Measurements from ENCODE around the gene GDF11.

Gene GDF11

GRCh38 chr12:55742719-55743405, at the start of gene GDF11:
GDF11 (plus strand) TSS chr12:55743122; CDS start chr12:55743317, 195 bp downstream.
- in situ Hi-C loops (cut with MboI; ENCODE audit: low sequenced_read_pairs) = no loop called here

- in situ Hi-C loops (cut with MboI; ENCODE audit: low sequenced_read_pairs) = no loop called here
Measured at GRCh38 chr12:55693323-55694187, 49.4 kb upstream of the GDF11 start.

DNA sequence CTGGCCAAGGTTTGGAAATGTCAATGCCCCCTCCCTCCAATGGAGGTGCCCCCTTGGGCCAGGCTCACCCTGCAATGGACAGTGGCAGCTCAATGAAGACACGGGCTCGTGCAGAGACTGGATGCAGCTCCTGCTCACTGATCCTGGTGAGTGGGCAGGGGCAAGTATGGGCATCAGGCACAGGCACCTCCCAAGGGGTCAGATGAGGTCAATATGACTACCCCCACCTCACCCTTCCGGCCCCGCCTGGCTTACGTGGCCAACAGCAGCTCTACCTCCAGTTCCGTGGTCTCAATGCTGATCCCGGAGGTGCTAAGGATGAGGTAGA, 48.8 kb upstream of the GDF11 start:
- in situ Hi-C loops (cut with MboI; ENCODE audit: low sequenced_read_pairs) = no loop called here

- in situ Hi-C loops (cut with MboI; ENCODE audit: low sequenced_read_pairs) = no loop called here
Measured at GRCh38 chr12:55694651-55695050, 48.3 kb upstream of the GDF11 start.

DNA sequence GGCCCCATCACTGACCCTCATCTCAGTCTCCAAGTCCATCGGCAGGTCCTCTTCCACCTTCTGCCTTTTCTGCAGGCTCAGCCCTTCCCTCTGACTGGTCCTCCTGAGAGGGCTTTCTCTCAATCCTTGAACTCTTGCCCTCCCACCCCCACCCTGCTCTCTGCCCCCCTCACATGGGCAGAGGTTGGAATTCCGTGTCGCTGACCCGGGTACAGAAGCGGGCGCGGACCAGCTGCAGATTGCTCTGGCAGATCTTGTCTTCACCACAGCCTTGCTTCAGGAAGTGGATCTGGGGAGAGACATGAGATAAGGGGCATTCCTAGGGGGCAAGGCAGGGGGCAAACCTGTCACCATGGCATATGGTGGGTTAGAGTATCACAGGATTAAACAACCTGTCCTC, 47.6 kb upstream of the GDF11 start:
- in situ Hi-C loops (cut with MboI; ENCODE audit: low sequenced_read_pairs) = no loop called here

DNA sequence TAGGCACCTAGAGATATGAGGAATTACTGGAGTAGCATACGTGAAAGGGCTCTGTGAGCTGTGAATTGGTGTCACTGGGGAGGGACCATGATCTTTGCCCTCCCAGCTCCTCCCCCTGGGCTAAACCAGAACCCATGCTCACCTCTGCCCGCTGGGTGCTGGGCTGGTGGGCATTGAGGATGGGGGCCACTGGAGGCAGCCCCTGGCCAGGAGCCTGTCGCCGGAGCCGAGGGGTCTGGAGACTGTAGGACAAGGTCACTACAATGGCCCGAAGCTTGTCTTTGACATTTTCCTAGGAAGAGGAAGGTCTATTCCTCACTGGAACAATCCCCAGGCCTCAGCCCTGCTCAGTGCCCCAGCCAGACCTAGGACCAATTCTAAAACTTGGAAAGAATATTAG, 46.8 kb upstream of the GDF11 start:
- in situ Hi-C loops (cut with MboI; ENCODE audit: low sequenced_read_pairs) = no loop called here

DNA sequence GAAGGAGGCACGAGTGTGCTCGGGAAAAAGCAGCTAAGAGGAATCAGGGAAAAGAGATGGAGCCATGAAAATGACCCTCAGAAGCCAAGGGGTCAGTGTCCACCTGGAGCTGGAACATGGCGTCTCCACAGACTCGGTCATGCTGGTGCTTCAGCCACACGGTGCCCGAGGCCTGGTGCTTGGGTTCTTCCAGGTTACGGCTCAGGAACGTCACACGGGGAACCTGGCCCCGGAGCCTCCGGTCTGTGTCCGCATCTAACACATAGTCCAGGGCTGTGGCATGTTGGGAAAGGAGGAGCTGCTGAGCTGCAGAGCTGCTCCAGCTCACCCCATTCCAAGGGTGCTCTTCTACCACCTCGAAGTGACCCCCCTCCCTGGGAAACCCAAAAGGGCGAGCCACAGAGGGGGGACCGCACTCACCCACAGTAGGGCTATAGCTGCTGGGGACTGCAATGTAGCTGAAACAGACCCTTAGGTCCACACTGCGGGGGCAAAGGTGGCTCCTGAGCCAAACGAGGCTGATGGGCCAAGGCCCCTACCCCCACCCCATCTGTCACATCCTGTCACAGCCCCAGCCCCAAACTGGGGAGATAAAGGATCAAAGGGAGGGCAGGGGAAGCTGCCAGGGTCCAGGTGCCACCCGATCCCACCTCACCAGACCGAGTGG, 46.0 kb upstream of the GDF11 start:
- in situ Hi-C loops (cut with MboI; ENCODE audit: low sequenced_read_pairs) = no loop called here

DNA sequence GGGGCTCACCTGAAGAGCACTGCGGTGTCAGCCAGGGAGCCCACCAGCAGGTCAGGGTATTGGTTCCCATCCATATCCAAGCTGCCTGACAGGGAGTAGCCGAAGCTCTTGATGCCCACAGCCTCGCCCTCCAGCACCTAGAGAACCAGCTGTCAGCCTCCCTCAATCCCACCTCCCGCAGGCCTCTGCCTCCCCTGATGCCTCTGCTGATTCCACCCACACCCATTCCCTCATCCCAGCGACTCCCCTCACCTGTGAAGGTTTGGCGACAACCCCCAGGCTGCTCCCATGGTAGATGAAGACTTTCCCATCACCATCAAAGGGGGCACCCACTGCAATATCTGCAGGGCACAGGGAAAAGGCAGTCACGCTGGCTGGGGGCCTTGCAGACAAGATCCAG, 45.2 kb upstream of the GDF11 start:
- in situ Hi-C loops (cut with MboI; ENCODE audit: low sequenced_read_pairs) = no loop called here

GRCh38 chr12:55698241-55698955, 44.5 kb upstream of the GDF11 start:
- in situ Hi-C loops (cut with MboI; ENCODE audit: low sequenced_read_pairs) = no loop called here

DNA sequence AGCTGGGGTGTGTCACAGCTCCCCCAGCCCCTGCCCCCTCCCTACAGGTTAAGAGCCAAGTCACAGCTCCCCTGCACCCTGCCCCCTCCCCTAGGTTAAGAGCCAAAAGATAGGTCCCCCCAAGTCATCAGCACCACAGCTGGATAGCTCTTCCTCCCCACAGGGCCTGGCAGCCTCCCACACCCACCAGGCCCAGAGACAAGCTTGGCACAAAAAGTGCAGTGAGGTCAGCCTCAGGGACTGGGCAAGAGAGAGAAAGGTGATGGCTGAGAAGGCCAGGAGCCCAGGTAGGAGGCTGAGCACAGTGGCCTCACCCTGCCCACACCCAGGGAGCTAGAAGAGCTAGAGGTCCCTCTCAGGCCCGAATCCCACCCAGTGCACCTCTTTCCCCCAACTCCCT, 44.0 kb upstream of the GDF11 start:
- in situ Hi-C loops (cut with MboI; ENCODE audit: low sequenced_read_pairs) = no loop called here

- in situ Hi-C loops (cut with MboI; ENCODE audit: low sequenced_read_pairs) = no loop called here
Measured at GRCh38 chr12:55699471-55700055, 43.4 kb upstream of the GDF11 start.

DNA sequence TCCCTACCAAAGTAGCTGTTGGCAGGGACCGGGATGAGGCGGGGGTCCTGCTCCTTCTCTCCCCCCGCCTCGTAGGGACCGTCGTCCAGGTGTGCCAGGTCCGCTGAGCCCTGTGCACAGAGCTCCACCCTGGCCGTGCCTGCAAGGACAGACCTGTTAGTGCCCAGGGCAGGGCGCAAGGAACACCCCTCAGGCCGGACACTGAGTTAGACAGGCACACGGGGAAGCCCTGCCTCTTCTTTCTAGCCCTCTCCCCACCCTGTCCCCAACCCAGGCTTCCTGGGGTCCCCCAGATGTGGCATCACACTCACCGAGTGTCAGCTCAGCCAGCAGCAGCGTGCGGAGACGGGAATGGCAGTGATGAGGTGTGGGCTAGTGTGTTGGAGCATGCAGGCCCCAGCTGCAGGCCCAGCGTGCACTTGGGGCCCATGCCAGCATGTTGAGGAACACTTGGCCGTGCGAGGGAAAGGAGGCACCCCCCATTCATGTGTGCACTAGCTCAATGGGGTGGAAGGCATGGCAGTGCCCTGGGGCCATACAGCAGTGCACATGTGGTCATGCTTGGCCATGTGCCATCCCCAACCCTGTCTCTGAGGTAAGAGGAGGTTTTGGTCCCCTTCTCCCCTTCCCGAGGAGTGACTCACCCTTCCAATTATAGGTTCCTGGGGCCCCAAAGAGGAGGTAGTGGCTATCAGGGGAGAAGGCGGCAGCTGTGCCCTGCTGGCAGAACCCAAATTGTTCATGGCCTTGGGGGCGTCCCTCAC, 42.5 kb upstream of the GDF11 start:
- in situ Hi-C loops (cut with MboI; ENCODE audit: low sequenced_read_pairs) = no loop called here

- in situ Hi-C loops (cut with MboI; ENCODE audit: low sequenced_read_pairs) = no loop called here
Measured at GRCh38 chr12:55702861-55703260, 40.1 kb upstream of the GDF11 start.

- in situ Hi-C loops (cut with MboI; ENCODE audit: low sequenced_read_pairs) = no loop called here
Measured at GRCh38 chr12:55703288-55703687, 39.6 kb upstream of the GDF11 start.

DNA sequence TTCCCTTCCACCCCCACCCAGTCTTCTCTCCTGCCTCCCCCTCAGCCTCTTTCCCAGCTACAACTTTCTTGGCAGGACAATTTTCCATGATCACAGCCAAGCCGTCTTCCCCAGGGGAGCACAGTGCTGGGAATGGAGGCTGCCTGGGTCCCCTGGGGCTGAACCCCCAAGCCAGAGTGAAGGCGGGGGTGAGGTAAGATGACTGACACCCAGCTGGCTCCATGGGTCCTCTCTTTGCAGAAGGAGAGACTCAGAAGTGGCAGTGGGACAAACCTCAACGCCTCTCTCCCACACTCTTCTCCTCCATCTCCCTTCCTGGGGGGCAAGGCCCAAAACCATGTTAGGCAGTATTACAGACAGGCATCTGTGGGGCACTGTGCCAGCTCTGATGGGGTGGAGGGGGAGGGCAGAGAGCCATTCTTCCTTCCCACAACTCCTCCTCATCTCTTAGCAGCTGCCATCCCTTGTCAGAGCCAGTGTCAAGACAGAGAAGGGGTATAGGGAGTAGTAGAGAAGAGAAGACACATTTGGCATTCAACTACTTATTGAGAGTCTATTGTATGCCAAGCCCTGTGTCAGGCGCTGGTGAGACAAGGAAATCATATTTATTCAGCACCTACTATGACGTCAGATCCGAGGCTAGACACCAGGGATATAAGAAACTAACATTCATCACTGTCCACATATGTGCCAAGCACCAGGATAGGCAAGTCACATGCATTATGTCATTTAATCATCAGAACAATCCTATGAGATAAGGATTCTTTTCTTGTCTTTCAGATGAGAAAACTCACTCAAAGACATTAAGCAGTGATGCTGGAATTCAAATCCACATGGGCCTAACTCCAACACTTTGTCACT, 38.8 kb upstream of the GDF11 start:
- in situ Hi-C loops (cut with MboI; ENCODE audit: low sequenced_read_pairs) = no loop called here

- in situ Hi-C loops (cut with MboI; ENCODE audit: low sequenced_read_pairs) = no loop called here
Measured at GRCh38 chr12:55704824-55705718, 37.9 kb upstream of the GDF11 start.

- in situ Hi-C loops (cut with MboI; ENCODE audit: low sequenced_read_pairs) = no loop called here
Measured at GRCh38 chr12:55705782-55706402, 37.0 kb upstream of the GDF11 start.
